GM19463 (cell line): Measurements from ENCODE around the gene EEFSEC.

Experiments
- ATAC-seq: cut with Tn5 transposase; IDR thresholded peaks from one replicate; pipeline ENCODE4 v1.9.1; 2021; ENCODE audit warnings: mild to moderate bottlenecking, moderate library complexity; ENCODE audit not compliant: unreplicated experiment

The EEFSEC gene

DNA sequence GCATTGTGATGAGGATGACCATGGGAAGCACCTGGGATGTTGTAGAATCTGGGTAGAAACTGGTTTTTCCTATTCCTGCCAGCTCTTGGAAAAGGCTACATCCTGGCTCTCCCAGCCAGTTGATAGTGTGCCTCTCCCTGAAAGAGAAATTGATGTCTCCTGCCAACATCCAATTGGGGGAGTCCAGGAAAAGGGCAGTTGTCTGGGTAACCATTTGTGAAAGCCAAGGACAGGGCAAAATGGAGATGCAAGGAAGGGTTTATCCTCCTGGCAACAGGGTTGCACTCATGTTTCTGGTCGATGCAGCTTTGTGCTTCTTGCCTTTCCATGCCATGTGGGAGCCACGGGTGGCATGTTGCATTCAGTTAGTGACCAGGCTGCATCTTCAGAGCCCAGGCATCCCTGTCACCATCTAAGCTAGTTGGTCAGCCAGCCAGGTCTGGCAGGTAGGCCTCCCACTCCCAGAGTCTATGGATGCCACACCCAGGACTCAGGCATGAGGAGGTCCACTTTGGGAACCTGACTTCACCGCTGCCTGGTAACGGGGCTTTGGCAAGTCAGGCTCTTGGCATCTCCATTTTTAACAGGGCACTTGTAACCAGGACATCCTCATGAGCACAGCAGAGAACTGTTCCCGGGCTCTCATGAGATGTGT, 159.9 kb downstream of the EEFSEC start:
- ATAC-seq = no peak

DNA sequence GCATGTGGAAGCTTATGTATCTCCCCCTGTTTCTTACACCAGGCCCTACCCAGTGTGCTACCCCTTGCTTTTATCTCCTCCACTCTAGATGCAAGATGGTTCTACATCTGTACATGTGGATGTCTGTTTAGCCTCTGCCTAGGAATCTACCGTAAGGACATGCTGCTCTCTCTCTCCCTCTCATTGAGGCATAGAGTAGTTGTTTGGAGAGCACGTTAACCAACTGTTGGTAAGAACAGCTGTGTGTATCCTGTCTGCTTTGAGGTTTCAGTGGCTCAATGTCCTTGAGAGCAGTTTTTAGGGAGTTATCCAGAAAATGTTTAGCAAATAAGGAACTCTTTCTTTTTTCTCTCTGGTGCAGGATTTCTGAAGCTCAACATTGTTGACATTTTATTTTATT, 160.7 kb downstream of the EEFSEC start:
- ATAC-seq = no peak

DNA sequence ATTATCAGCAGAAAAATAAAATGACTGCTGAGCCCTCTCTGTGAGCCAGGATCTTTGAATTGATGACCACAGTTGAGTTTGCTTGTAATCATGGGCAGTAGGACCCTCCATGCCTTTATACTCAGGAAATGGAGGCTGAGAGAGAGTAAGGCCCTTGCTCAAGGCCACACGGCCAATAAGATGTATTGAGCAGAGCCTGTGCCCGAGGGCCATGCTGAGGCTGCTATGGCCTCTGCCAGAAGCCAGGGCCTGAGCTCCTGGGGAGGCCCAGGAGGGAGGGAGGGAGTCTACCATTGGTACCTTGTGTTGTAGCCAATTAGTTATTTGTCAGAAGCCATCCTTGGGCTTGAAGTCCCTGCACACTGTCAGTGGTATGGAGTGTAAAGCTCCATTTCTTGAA, 162.0 kb downstream of the EEFSEC start:
- no peak for ATAC-seq

DNA sequence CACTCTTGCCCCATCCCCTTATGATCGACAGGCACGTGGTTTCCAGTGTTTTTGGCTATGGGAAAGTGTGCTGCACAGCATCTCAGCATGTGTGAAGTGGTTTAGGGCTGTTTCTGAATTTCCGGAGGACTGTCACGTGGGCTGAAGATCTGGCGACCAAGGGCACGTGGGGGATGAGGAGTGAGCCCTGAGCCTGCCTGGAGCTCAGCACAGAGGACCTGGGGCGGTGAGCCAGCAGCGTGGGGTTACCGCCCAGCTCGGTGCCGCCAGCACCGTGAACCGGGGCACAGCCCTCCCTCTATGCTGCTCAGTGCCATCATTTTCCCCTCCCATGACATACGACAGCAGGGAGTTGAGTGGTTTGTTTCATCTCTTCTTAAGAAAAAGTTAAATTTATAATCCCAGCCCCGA, 163.2 kb downstream of the EEFSEC start:
- ATAC-seq = no peak

DNA sequence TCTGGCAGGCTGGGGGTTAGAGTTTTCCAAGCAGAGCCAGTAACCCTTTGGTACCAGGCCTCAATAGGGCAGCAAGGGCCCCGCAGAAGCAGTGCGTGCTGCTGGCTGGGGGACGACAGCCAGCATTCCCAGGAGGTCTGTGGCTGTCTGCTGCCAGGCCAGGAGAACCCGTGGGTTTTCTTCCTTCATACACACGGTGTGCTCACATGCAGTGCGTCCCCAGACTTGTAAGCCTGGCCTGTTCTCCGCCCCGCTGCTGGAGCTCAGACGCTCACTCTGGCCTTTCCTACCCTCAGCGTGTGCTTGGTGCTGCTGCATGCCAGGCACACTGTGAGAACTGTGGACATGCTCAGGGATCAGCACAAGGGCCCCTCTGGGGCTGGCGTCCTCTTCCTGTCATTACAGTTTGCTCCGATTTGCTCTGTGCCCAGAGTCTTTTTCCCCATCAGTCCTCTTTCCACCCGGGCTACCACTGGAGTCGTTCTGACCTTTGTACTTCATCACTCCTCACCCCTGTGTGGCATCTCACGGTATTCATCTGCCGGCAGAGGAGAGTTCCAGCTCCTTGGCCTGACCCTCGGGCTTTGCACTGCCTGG, 163.9 kb downstream of the EEFSEC start:
- no peak for ATAC-seq

DNA sequence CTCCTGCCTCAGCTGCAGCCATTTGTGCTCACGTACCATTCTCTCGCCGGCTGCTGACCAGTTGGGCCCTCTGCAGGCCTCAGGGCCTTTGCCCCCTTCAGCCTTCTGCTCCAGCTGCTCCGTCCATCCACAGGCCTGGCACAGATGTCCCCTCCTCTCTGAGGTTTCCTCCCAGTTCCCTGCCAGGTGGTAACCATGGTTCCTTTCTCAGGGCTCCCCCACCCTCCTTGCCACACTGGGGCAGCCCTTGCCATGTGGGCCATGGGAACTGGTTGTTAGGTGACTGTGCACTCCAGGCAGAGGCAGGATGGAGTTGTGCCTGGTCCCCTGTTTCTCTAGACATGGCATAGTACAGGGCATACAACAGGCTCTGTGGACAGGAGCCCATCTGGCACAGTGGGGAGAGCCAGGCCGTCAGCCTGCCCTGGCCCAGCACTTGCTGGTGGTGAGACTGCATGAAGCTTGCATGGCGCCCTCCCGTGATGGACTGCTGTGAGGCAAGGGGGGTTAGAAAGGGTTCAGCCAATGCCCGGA, 164.5 kb downstream of the EEFSEC start:
- no peak for ATAC-seq

DNA sequence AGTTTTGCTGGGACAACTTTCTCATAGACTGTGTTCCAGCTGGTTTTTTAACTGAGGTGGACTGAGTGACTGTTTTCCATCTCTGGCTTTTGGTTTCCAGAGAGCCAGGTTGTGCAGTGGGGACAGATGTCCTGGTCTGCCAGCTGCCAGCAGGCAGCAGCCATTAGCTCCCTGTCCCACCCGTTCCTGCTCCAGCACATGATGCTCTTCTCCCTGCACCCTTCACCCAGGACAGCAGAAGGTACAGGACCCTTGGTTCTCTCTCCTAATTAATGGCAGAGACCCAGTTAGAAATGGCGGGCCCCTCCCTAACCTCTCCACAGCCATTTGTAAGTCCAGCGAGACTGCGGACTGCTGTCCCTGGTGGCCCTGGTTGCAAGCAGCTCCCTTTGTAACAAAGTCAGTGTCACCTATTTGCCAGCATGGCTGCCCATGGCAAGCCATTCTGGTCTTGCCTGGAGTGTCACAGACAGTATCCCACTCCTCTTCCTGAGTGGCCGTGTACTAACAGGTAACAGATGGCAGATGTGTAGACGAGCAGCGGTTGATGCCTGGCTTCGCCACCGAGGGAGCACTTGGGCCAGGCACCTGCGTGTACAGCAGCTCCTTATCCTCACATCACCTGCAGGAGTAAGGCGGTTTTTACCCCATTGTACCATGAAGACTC, 165.1 kb downstream of the EEFSEC start:
- ATAC-seq = no peak

DNA sequence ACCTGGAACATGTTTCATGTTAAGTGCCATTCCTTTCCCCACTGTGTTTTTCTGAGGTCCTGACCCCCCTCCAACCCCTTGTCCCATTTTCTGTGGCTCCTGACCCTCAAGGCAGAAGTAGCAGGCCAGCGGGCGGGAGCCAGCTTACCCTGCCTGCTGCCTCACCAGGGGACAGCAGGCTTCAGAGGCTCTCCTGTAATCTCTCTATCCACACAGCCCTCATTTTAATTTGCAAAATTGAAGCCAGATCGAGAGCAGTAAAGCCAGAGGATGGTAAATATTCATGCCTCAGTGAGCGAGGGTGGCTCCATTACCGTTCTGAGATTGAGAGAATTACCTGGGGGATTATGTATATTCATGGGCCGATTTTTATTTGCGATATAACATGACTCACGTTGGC, 165.8 kb downstream of the EEFSEC start:
- no peak for ATAC-seq

DNA sequence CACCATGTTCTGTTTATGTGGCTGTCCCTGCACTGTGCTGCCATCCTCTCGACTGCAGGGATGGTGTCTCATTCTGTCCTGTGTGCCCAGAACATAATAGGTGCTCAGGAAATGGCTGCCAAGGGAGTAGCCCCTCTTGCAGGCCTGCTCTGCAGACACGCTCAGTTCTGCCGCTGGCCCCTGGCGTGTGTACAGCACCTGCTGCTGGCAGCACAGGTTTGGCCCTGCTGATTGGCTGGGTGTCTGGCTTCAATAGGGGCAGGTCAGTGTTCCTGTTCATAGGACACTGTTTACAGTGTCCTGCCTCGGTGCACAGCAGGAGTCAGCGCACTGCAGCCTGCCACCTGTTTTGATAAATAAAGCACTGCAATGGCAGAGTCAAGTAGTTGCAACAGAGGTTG, 166.5 kb downstream of the EEFSEC start:
- ATAC-seq = no peak

DNA sequence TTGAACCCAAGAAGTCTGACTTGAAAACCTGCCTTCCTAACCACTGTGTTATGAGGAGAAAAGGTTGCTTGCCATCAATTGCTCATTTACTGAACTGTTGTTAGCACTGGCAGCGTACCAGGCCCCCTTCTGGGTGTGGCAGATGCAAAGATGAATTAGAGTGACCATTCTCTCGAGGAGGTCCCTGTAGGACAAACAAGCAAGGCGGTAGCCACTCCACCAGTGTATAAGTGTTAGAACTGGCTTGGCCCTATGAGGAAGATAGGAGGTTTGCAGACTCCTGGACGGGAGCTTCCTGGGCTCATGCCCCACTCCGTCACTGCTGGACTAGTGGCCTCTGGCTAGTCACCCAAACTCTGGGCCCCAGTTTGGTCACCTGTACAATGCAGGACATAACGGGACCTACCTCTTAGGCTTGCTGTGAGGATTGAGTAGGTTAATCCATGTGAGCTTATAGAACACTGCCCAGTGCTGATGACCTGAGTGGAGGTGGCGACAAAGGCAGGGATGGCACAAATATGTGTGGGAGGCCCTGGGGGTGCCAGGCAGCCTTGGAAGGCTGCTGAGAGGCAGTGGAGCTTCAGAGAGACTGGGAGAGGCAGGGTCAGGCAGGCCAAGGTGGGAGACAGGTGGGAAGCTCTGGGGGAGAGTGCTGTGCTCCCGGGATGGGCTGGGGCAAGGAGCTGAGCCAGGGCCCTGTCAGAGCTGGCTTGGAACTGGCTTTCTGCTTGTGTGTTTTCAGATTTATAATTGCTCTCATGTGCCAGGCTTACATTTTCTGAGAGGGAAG, 167.5 kb downstream of the EEFSEC start:
- ATAC-seq = no peak

DNA sequence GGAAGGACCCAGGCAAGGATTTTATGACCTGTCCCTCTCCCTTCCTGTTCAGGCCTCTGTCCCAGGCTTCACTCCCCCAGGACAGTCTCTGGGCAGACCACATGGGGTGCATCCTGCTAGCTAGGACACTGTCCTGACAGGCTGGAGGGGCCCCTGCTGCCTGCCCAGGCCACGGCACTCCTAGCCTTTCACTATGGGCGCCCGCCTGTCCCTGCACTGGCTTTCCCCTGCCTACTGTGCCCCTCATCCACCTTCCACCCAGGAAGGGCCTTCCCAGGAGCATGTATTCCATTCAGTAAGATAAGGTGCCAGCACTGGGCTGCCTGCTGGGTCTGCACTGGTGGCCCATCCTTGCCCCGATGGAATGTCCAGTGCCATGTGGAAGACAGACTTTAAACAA, 168.1 kb downstream of the EEFSEC start:
- no peak for ATAC-seq

DNA sequence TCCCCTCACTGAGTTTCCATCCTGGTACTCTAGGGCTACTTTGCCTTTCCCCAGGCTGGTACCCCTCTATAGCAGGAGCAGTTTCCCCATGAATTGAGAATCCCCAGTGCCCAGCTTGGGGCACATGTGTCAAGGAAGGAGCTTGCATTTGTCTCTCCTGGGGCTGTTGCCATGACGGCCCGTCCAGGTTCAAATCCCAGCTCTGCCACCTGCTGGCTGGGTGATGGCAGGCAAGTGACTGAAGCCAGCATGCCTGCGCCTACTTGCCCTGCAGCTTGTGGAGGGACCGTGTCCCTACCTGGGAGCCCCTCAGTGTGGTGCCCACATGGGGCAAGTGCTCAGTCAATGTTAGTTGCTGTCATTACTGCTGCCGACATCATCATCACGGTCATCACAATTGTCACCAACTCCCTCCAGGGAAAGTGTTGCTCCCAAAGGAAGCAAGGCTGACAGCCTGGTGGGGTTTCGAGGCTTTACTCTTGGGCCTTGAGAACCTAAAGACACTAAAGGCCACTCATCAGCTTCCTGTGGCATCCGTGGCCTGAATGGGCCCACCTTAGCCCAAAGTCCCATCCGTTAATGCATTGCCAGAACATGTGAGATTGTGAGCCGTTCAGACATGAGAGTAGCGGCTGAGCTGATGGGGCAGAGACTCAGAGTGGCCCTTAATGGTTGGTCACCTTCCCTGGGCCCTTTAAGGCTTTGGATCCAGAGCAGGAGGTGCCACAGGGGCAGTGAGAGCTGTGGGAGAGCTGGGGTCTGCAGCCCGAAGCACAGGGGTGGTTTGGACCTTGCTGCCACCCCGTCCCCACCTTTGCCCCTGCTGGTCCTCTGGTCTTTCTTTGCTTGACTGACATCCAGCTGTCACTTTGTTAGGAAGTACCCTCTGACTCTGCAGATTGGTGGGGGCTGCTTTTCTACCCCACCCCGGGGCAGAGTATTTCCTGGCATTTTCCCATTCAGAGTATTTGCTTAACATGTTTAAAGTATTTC, 169.0 kb downstream of the EEFSEC start:
- ATAC-seq = no peak

DNA sequence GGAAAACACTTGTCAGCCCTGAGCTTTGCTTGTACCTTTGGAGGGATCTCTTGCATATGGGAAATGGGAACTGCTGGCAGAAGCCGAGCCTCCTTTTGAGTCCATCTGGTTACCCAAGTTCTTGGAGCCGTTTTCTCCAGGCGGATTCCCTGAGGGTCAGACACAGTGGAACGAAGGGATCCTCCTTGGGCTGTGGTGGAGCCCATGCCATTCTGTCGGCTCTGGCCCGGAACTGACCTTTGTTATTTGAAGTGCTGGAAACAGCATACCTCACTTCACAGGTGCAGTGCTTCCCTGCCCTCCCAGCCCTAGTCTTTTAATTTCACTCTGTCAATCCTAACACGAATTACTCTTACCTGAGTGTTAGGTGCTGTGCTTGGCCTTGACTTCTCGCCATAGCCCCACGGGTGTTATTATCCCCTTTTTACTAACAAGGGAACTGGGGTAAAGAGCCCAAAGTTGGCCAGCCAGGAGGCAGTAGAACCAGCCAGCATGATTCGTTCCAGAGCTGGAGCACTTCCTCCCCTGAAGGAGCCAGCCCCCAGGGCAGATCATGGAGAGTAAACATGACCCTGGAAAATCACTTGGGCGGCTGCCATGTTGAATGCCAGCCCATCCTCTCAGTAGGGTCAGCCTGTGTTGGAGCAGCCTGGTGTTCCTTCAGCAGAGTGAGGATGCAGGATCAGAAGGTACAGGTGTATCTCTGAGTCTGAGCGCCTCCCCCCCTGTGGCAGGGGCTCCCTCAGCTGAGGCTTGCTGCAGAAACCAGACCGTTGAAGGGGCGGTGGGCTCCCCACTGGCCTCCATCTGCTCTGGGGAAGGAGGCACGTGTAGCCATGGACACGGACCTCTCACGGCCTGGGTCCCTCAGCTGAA, 170.2 kb downstream of the EEFSEC start:
- no peak for ATAC-seq

DNA sequence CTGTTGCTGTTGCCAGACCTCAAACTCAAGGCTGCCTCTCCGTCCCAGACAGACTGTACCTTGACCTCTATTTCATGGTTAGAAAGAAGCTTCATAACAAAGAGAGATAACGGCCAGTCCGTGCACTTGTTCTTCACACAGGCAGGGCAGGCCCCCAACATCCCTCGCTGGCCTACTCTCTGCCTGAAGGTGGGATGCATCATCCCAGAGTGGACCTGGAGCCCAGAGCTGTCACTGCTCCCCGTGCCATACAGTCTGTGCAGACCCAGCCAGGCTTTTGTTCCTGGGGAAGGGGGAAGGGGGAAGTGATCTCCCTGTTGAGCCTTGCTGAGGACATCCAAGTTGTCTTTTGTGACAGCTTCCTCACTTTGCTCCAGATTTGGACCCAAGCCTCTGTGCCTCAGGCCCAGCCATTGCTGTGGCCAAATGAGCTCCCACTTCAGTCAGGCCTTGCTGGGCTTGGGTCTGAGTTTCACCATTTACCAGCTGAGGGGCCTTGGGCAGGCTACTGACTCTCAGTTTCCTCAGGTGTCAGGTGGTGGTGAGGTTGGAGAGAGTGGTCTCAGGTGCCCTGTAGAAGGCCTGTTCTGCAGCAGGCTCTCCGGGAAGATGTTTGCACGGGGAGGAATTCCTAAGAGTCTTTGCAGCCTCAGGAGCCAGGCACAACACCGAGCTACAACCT, 171.8 kb downstream of the EEFSEC start:
- no peak for ATAC-seq

DNA sequence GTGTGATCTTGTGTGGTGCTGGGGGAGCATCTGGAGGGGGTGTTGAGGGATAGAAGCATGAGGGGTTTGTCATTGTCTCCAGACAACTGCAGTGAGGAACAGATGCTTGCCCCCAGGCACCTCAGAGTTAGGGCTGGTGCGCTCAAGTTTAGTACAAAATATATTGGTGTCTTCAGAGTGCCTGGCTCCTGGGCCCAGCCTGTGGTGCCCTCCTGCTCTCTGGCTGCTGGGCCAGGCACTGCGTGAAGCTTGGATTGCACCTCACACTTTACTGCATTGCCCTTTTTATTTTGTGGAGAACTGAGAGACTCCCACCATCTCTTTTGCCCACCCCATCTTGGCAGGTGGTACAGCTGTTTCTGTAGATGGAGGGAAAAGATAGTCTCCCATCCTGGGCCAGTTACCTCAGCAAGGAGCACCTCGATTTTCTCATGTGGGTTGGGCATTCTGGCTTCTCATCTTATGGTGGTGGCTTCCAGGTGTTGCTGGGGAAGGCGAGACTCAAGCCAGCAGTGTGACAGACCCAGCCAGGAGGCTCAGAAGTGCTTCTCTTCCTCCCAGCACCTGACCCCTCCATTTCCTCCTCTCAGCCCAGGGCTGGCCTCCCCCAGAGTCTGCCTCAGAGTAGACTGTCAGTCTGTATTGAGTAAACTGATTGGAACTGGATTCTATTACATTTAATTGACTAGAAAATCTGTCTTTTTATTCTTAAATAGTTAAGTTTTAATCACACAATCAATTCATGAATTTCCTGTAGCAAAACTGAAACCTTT, 173.0 kb downstream of the EEFSEC start:
- no peak for ATAC-seq

DNA sequence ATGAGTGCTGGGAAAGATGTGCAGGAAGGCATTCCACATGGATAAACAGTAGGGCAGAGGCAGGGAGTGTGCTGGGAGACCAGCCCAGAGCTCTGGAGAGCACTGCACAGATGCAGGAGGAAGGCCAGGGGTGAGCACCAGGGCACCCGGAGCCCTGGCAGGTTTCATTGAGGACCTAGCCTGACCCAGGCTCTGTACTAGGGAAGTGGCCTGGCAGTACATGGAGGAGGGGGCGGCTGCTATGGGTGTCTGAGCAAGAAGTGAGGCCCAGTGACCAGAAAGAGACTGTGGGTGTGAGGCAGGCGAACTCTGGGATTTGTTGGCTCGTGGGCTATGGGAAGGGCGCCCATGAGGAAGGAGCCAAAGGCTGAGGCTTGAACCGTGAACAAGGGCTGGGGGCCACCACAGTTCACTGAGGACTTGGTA, 174.3 kb downstream of the EEFSEC start:
- ATAC-seq = no peak

DNA sequence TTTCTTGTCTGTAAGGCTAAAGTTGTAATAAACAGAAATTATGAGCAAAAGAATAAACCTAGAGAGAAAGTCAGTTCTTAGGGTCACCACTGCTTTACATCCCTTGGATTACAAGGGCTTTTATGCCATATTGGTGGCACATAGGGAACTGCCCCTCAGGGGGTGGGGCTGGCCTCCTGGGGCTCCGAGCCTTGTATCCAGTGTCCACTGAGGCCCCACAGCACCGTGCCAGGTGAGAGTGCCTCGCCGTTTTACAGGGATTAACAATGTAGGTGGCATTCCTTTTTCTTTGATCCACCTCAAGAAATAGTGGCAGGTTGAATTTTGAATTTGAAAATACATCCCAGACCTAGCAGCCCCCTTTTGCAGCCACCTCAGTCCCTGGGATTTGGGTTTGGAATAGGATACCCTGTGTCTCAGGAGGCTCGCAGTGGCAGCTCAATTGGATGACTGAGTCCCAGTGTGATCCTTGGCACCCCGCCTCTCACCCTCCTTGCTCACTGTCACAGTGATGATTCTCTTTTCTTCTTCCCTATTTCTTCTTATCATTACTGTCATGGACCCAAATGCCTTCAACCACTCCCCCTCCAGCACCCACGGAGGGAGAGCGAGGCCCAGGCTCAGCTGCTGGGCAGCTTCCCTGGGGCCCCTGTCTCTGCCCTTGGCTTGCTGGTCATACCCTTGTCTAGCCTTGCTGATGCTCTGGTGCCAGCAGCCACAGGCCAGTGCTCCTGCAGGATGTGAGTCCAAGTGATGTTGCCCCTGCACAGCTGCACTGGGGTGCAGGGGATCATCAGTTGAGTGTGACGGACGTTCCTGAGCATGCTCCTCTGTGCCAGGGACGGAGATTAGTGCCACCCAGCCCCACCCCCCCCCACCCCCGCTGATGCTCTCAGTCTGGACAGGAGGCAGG, 175.5 kb downstream of the EEFSEC start:
- ATAC-seq = no peak
